ENCODE measurements around the gene DSCAM. TPM values are rescaled to one million over a fixed set of nuclear protein-coding genes. Genes with fewer than 3 reads are reported as not detected.

Gene DSCAM
- total RNA-seq, 1 donor from 2014 or later: 4.4 TPM

- no peaks in the 10 kb centered on the region for H3K36me3 Mint-ChIP-seq (ENCODE audit: unreplicated experiment)
- no peak overlapping the region for H3K4me3 Mint-ChIP-seq (ENCODE audit: unreplicated experiment)
- no peak for TF ChIP-seq CTCF (IDR thresholded peaks at IDR 0.05; ENCODE audit: partially characterized antibody, unreplicated experiment)
- H3K9me3 Mint-ChIP-seq (ENCODE audit: unreplicated experiment): no peaks in the 10 kb centered on the region
- H3K4me1 Mint-ChIP-seq (ENCODE audit: low read depth, unreplicated experiment): peaks cover 19% of the 10 kb centered on the region
- H3K27me3 Mint-ChIP-seq (ENCODE audit: unreplicated experiment): no peaks in the 10 kb centered on the region
- H3K27ac Mint-ChIP-seq (ENCODE audit: unreplicated experiment): no peak overlapping the region
- DNase-seq: no peak
Measured at GRCh38 chr21:40070871-40071270, 776.1 kb downstream of the DSCAM start.

GRCh38 chr21:40067751-40068150 is 779.2 kb downstream of the DSCAM start:
- Mint-ChIP-seq H3K27ac (ENCODE audit: unreplicated experiment) (peak overlapping the region; percentile 79), H3K9me3 (ENCODE audit: unreplicated experiment) (peaks cover 2% of the 10 kb centered on the region), H3K4me3 (ENCODE audit: unreplicated experiment) (no peak overlapping the region), H3K36me3 (ENCODE audit: unreplicated experiment) (no peaks in the 10 kb centered on the region), H3K27me3 (ENCODE audit: unreplicated experiment) (no peaks in the 10 kb centered on the region), H3K4me1 (ENCODE audit: low read depth, unreplicated experiment) (peaks cover 23% of the 10 kb centered on the region)
- TF ChIP-seq CTCF (IDR thresholded peaks at IDR 0.05; ENCODE audit: partially characterized antibody, unreplicated experiment): no peak
- DNase-seq: no peak

- DNase-seq: no peak
- H3K4me1 Mint-ChIP-seq (ENCODE audit: low read depth, unreplicated experiment): peaks cover 23% of the 10 kb centered on the region
Measured at GRCh38 chr21:40066221-40066620, 780.7 kb downstream of the DSCAM start.

GRCh38 chr21:40060083-40060677 is 786.8 kb downstream of the DSCAM start:
- Mint-ChIP-seq H3K4me3 (ENCODE audit: unreplicated experiment) (peak overlapping the region; percentile 47), H3K9me3 (ENCODE audit: unreplicated experiment) (peaks cover 2% of the 10 kb centered on the region), H3K4me1 (ENCODE audit: low read depth, unreplicated experiment) (peaks cover 23% of the 10 kb centered on the region), H3K36me3 (ENCODE audit: unreplicated experiment) (no peaks in the 10 kb centered on the region), H3K27ac (ENCODE audit: unreplicated experiment) (peak overlapping the region; percentile 82), H3K27me3 (ENCODE audit: unreplicated experiment) (peaks cover 6% of the 10 kb centered on the region)
- DNase-seq: no peak
- no peak for TF ChIP-seq CTCF (IDR thresholded peaks at IDR 0.05; ENCODE audit: partially characterized antibody, unreplicated experiment)

More at GRCh38 chr21:40066221-40066620, 780.7 kb downstream of the DSCAM start:
- H3K27ac Mint-ChIP-seq (ENCODE audit: unreplicated experiment): no peak overlapping the region
- H3K9me3 Mint-ChIP-seq (ENCODE audit: unreplicated experiment): peaks cover 2% of the 10 kb centered on the region
- no peak for TF ChIP-seq CTCF (IDR thresholded peaks at IDR 0.05; ENCODE audit: partially characterized antibody, unreplicated experiment)
- no peaks in the 10 kb centered on the region for H3K27me3 Mint-ChIP-seq (ENCODE audit: unreplicated experiment)
- no peak overlapping the region for H3K4me3 Mint-ChIP-seq (ENCODE audit: unreplicated experiment)
- no peaks in the 10 kb centered on the region for H3K36me3 Mint-ChIP-seq (ENCODE audit: unreplicated experiment)

- H3K27me3 Mint-ChIP-seq (ENCODE audit: unreplicated experiment): peaks cover 6% of the 10 kb centered on the region
- H3K4me3 Mint-ChIP-seq (ENCODE audit: unreplicated experiment): no peak overlapping the region
- peak overlapping the region; percentile 39 for H3K27ac Mint-ChIP-seq (ENCODE audit: unreplicated experiment)
- no peak for TF ChIP-seq CTCF (IDR thresholded peaks at IDR 0.05; ENCODE audit: partially characterized antibody, unreplicated experiment)
- no peak for DNase-seq
- H3K36me3 Mint-ChIP-seq (ENCODE audit: unreplicated experiment): no peaks in the 10 kb centered on the region
- H3K4me1 Mint-ChIP-seq (ENCODE audit: low read depth, unreplicated experiment): peaks cover 26% of the 10 kb centered on the region
- H3K9me3 Mint-ChIP-seq (ENCODE audit: unreplicated experiment): peaks cover 4% of the 10 kb centered on the region
Measured at GRCh38 chr21:40057331-40057730, 789.6 kb downstream of the DSCAM start.
